Activated T-helper 2 cell treated with anti-CD3 and anti-CD28 coated beads, Interferon-gamma antibody, Interleukin-2, Interleukin-4, amounts not matched to agents 10 μg/mL and 5 μg/mL and 100 μg/mL, durations not matched to agents 14 hours and 24 hours and 36 hours (primary cell): Measurements from ENCODE around the gene LRCH1. TPM values are rescaled to one million over a fixed set of nuclear protein-coding genes. Genes with fewer than 3 reads are reported as not detected.

Source experiments
- DNase-seq: peaks from one replicate; pipeline ENCODE4 v3.0.0; 2021; ENCODE audit warnings: low spot score
- H3K27ac Mint-ChIP-seq: one replicate; pipeline ENCODE4 v1.8.0; 2021; ENCODE audit warnings: mixed read lengths
- H3K27me3 Mint-ChIP-seq: one replicate; pipeline ENCODE4 v1.8.0; 2021; ENCODE audit warnings: low read depth, mixed read lengths
- H3K36me3 Mint-ChIP-seq: one replicate; pipeline ENCODE4 v1.8.0; 2021; ENCODE audit warnings: low read depth, mixed read lengths
- H3K4me1 Mint-ChIP-seq: one replicate; pipeline ENCODE4 v1.8.0; 2021; ENCODE audit warnings: low read depth, mixed read lengths
- H3K4me3 Mint-ChIP-seq: one replicate; pipeline ENCODE4 v1.8.0; 2021; ENCODE audit warnings: low read depth, mild to moderate bottlenecking, moderate library complexity, mixed read lengths
- H3K9me3 Mint-ChIP-seq: one replicate; pipeline ENCODE4 v1.8.0; 2021; ENCODE audit warnings: mixed read lengths
- intact Hi-C: fragments of 100-400 bp; cut with micrococcal nuclease; formaldehyde crosslinking; loops from one replicate; pipeline ENCODE4 v1.15.1; 2023
- total RNA-seq: library from RNA; stranded (reverse); gene quantifications from 2 replicates; pipeline ENCODE4 v1.2.3, GENCODE V29; 2022

Gene LRCH1
- total RNA-seq, 1 donor from 2014 or later: 17.8 TPM

DNA sequence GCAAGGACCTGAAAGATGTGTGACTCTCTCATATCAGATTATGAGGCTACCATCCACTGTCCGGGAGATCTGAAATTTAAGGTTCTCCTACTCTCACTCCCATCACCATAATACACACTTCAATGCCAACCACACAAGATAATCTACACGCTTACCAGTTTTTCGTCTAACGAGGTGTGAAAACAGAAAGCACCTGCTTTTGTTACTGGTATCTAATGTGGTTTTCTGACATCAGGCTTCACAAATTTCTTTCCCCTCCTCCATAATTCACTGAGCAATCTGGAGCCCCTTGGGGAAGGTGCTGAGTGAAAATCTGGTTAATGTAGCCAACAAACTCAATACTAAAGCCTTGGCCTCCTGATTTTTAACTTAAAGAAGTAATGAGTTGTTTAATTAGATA lies 10.1 kb upstream of the LRCH1 start:
- Mint-ChIP-seq H3K36me3 (no peaks in the 10 kb centered on the region), H3K9me3 (no peaks in the 10 kb centered on the region), H3K4me3 (no peak overlapping the region), H3K27me3 (peaks cover 30% of the 10 kb centered on the region), H3K4me1 (peaks cover 6% of the 10 kb centered on the region), H3K27ac (no peak overlapping the region)
- DNase-seq: no peak
- intact Hi-C loops: no loop called here

- H3K27ac Mint-ChIP-seq: no peak overlapping the region
- H3K4me3 Mint-ChIP-seq: no peak overlapping the region
- H3K36me3 Mint-ChIP-seq: no peaks in the 10 kb centered on the region
- no peaks in the 10 kb centered on the region for H3K9me3 Mint-ChIP-seq
- peaks cover 31% of the 10 kb centered on the region for H3K27me3 Mint-ChIP-seq
- H3K4me1 Mint-ChIP-seq: peaks cover 6% of the 10 kb centered on the region
- no peak for DNase-seq
- intact Hi-C loops: no loop called here
Observed at GRCh38 chr13:46543287-46543686, 9.7 kb upstream of the LRCH1 start.

GRCh38 chr13:46544208-46544607 lies 8.8 kb upstream of the LRCH1 start:
- no peak for DNase-seq
- Mint-ChIP-seq H3K36me3 (no peaks in the 10 kb centered on the region), H3K27ac (no peak overlapping the region), H3K9me3 (no peaks in the 10 kb centered on the region), H3K4me3 (no peak overlapping the region), H3K27me3 (peaks cover 36% of the 10 kb centered on the region), H3K4me1 (peaks cover 6% of the 10 kb centered on the region)
- intact Hi-C loops: no loop called here

DNA sequence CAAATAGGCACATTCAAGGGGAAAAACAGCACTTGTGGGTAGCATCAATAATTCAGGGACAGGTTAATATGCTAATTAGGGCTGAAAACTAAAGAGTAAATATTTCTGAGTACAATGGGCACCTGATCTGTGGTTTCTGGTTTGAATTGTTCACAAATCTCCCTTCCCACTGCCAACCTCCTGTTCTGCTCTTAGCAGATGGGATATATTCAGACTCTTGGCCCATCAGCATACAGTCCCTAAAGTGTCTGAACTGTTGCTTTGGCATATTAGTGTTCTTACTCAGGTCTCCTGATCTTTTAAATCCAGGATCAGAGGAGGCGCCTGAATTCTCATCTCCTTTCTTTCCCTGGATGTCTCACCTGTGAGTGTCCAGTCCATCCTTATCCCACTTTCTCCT lies 8.2 kb upstream of the LRCH1 start:
- H3K4me3 Mint-ChIP-seq: no peak overlapping the region
- intact Hi-C loops: no loop called here

GRCh38 chr13:46546084-46546768 lies 6.7 kb upstream of the LRCH1 start:
- Mint-ChIP-seq H3K36me3 (no peaks in the 10 kb centered on the region), H3K4me1 (peaks cover 10% of the 10 kb centered on the region), H3K9me3 (no peaks in the 10 kb centered on the region), H3K27ac (no peak overlapping the region), H3K27me3 (peaks cover 32% of the 10 kb centered on the region), H3K4me3 (no peak overlapping the region)
- intact Hi-C loops: no loop called here
- DNase-seq: no peak

More for the DNA sequence above, 8.2 kb upstream of the LRCH1 start:
- Mint-ChIP-seq H3K27me3 (peaks cover 36% of the 10 kb centered on the region), H3K27ac (no peak overlapping the region), H3K9me3 (no peaks in the 10 kb centered on the region), H3K4me1 (peaks cover 6% of the 10 kb centered on the region), H3K36me3 (no peaks in the 10 kb centered on the region)
- no peak for DNase-seq

GRCh38 chr13:46550822-46551221 lies 2.1 kb upstream of the LRCH1 start:
- H3K36me3 Mint-ChIP-seq: no peaks in the 10 kb centered on the region
- DNase-seq: no peak
- no peaks in the 10 kb centered on the region for H3K9me3 Mint-ChIP-seq
- no peak overlapping the region for H3K27ac Mint-ChIP-seq
- intact Hi-C loops: loop anchor here (1.0 to 2.0 kb wide), 2 partner anchors 134 to 170 kb away; no protein-coding TSS in a partner anchor
- peaks cover 31% of the 10 kb centered on the region for H3K4me1 Mint-ChIP-seq
- H3K4me3 Mint-ChIP-seq: no peak overlapping the region
- H3K27me3 Mint-ChIP-seq: peaks cover 26% of the 10 kb centered on the region

DNA sequence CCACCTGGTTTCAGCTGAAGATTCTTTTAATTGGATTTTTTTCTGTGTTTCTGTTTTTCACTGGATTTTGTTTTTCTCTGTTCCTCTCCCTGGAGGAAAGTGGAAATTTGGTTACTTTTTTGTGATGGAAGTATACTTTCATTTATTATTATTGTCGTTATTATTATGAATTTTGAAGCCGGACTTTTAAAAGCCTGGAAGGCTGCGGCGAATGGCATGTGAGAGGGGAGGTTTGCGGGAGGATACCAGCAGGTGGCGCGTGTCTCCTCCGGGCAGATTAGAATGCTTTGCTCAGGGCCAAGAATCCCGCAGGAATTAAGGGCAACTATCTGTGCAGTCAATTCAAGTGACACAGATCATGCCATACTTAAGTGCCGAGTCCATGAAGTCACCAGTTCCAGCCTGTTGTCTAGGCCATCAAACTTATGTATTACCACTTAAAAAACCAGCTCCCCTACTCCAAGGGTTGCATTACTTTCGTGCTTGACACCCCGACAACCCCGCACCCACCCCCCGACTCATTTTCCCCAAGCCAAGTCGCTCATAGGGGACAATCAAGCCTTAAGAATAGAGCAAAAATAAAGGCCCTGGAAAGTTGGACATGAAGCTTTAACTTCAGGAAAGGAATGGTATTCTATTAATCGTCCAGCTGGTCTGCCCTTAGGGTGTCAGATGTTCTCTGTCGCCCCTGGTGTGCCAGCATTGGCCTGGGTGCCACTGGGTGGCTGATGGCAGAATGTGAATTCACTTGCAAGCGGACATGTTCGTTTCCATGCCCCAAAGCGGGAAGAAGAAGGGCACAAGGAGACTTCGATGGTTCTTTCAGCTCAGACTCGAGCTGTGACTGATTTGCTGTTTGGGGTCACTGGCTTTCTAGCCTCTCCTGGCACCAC lies 1.3 kb upstream of the LRCH1 start:
- Mint-ChIP-seq H3K27me3 (peaks cover 17% of the 10 kb centered on the region), H3K36me3 (no peaks in the 10 kb centered on the region), H3K4me3 (peak overlapping the region; percentile 91), H3K9me3 (no peaks in the 10 kb centered on the region), H3K27ac (no peak overlapping the region), H3K4me1 (peaks cover 33% of the 10 kb centered on the region)
- peak; percentile 34 for DNase-seq
- intact Hi-C loops: loop anchor here (1.0 to 2.0 kb wide), 4 partner anchors 27 to 170 kb away; no protein-coding TSS in a partner anchor

GRCh38 chr13:46552303-46552682 lies 677 bp upstream of the LRCH1 start:
- intact Hi-C loops: loop anchor here (2.0 kb wide), 2 partner anchors 27 to 41 kb away; no protein-coding TSS in a partner anchor
- peak overlapping the region; percentile 91 for H3K4me3 Mint-ChIP-seq
- no peak for DNase-seq
- no peaks in the 10 kb centered on the region for H3K9me3 Mint-ChIP-seq
- no peaks in the 10 kb centered on the region for H3K36me3 Mint-ChIP-seq
- peaks cover 13% of the 10 kb centered on the region for H3K27me3 Mint-ChIP-seq
- H3K27ac Mint-ChIP-seq: no peak overlapping the region
- peaks cover 37% of the 10 kb centered on the region for H3K4me1 Mint-ChIP-seq

DNA sequence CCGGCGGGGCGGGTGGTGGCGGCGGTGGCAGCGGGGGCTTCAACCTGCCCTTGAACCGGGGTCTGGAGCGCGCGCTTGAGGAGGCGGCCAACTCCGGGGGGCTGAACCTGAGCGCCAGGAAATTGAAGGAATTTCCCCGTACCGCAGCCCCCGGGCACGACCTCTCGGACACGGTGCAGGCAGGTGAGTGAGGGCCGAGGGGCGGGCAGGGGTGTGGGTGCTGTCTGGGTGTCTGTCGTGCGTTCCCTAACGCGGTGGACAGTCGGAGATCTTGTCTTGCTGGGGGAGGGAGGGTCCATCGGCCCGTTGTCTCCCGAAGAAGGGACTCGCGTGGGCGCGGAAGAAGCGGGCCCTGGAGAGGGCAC lies 533 bp downstream of the LRCH1 start:
- Mint-ChIP-seq H3K4me1 (peaks cover 40% of the 10 kb centered on the region), H3K36me3 (no peaks in the 10 kb centered on the region), H3K27ac (peak overlapping the region; percentile 62), H3K27me3 (peaks cover 11% of the 10 kb centered on the region), H3K9me3 (no peaks in the 10 kb centered on the region), H3K4me3 (peak overlapping the region; percentile 91)
- intact Hi-C loops: loop anchor here (2.0 kb wide), 2 partner anchors 25 to 39 kb away; no protein-coding TSS in a partner anchor
- DNase-seq: no peak

DNA sequence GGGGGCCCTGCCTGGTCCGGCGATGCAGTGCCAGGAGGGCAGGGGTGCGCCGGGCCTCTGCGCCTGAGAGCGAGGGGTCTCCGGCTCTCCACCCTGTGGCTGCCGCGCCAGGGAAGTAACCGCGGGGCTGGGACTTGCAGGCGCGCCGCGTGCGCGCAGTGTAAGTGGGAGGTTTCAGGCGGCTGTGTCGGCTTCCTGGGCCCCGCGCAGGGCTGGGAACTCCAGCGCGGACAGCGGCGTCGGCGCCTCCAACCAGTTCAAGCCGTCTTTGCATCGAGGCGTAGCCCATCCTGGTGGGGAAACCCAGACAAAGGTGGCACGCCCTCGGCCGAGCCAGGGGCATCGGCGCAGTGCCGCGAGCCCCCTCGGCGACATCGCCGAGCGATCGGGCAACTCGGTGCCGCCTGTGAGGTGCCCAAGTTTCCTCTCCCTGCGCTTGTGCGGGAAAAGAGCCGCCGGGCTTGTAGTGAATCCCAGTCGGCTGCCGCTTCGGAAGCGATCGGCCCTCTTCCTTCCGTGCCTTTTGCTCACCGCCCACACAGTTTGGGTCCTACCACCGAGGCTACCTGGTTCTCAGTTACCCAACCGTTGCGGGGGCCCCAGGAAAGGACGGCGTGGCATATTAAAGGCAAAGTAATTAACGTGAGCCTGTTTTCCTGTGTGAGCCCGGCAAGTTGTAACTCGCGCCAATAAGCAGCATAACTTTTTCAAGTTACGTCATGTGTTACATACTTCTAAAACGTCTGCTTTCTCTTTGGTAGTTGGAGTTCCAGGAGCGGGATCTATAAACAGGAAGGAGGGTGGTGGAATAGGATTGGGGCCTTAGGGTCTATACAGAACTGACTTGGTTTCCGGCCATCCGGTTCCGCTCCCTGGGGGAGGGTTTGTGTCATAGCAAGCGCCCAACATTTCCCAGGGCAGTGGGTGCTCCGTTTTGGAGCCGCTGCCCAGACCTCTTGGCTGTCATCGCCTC lies 1.2 kb downstream of the LRCH1 start:
- DNase-seq: peak; percentile 63
- H3K36me3 Mint-ChIP-seq: no peaks in the 10 kb centered on the region
- peak overlapping the region; percentile 91 for H3K4me3 Mint-ChIP-seq
- intact Hi-C loops: loop anchor here (1.0 to 2.0 kb wide), 5 partner anchors 25 to 243 kb away; partner anchors contain the start of gene ESD
- H3K27ac Mint-ChIP-seq: peak overlapping the region; percentile 68
- H3K4me1 Mint-ChIP-seq: peaks cover 40% of the 10 kb centered on the region
- H3K27me3 Mint-ChIP-seq: peaks cover 4% of the 10 kb centered on the region
- H3K9me3 Mint-ChIP-seq: no peaks in the 10 kb centered on the region

DNA sequence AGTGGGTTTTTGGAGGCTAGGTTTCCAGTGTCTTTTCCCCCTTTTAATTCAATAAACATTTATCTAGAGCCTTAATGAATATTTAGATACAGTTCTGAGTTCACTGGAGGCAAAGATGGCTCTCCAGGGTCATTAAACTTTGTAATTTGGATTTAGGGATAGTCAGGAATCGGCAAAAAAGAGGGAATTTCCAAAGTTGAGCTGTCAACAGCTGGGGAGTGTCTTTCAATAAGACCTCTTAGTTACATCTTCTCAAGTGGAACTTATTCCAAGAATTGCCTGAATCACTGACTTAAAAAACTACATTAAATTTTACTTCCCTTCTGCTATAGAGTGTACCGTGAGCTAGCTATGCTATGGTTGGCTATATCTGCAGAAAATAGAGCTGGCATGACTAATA lies 2.0 kb downstream of the LRCH1 start:
- no peak for DNase-seq
- Mint-ChIP-seq H3K4me3 (peak overlapping the region; percentile 91), H3K4me1 (peaks cover 40% of the 10 kb centered on the region), H3K27me3 (peaks cover 2% of the 10 kb centered on the region), H3K27ac (no peak overlapping the region), H3K9me3 (no peaks in the 10 kb centered on the region), H3K36me3 (no peaks in the 10 kb centered on the region)
- intact Hi-C loops: loop anchor here (1.0 to 2.0 kb wide), 3 partner anchors 112 to 242 kb away; partner anchors contain the start of gene ESD
